ENCODE measurements around the gene CSPG5.
A peak's percentile ranks its signal among the peaks of the same experiment; 100 is the strongest.

The CSPG5 gene

GRCh38 chr3:47578691-47579632 is at the start of gene CSPG5:
CSPG5 (minus strand) TSS chr3:47578865; CDS start chr3:47578693, 172 bp downstream.
- peak in 37 of 56 donors; percentile 13 to 70 (median 38) for DNase-seq

GRCh38 chr3:47628426-47628825 is 49.8 kb upstream of the CSPG5 start:
- no peak for DNase-seq

- DNase-seq, result no peak
Measured at GRCh38 chr3:47622671-47623461, 44.2 kb upstream of the CSPG5 start.

GRCh38 chr3:47617086-47618010 is 38.7 kb upstream of the CSPG5 start:
- DNase-seq, result no peak

GRCh38 chr3:47614788-47615187 is 36.1 kb upstream of the CSPG5 start:
- no peak for DNase-seq

- peak in 31 of 56 donors; percentile 1 to 70 (median 23) for DNase-seq
Measured at GRCh38 chr3:47613722-47614121, 35.1 kb upstream of the CSPG5 start.

- no peak for DNase-seq
Measured at GRCh38 chr3:47612879-47613278, 34.2 kb upstream of the CSPG5 start.

- DNase-seq, result no peak
Measured at GRCh38 chr3:47612178-47612577, 33.5 kb upstream of the CSPG5 start.

- peak in 17 of 56 donors; percentile 2 to 61 (median 12) for DNase-seq
Measured at GRCh38 chr3:47611576-47611975, 32.9 kb upstream of the CSPG5 start.

- no peak for DNase-seq
Measured at GRCh38 chr3:47610583-47610982, 31.9 kb upstream of the CSPG5 start.

GRCh38 chr3:47607335-47607734 is 28.7 kb upstream of the CSPG5 start:
- DNase-seq, result no peak

GRCh38 chr3:47606165-47606564 is 27.5 kb upstream of the CSPG5 start:
- DNase-seq, result no peak

- no peak for DNase-seq
Measured at GRCh38 chr3:47605652-47606051, 27.0 kb upstream of the CSPG5 start.

- DNase-seq, result no peak
Measured at GRCh38 chr3:47604145-47604544, 25.5 kb upstream of the CSPG5 start.

- DNase-seq, result no peak
Measured at GRCh38 chr3:47603332-47603731, 24.7 kb upstream of the CSPG5 start.

GRCh38 chr3:47601281-47601680 is 22.6 kb upstream of the CSPG5 start:
- DNase-seq, result peak in 30 of 56 donors; percentile 4 to 59 (median 23)

GRCh38 chr3:47594792-47595191 is 16.1 kb upstream of the CSPG5 start:
- DNase-seq, result no peak

GRCh38 chr3:47592066-47592795 is 13.6 kb upstream of the CSPG5 start:
- DNase-seq, result no peak

GRCh38 chr3:47590216-47590615 is 11.6 kb upstream of the CSPG5 start:
- DNase-seq, result no peak

GRCh38 chr3:47588587-47588986 is 9.9 kb upstream of the CSPG5 start:
- no peak for DNase-seq

Data from amygdala (tissue), 56 donors.